GM18858 (cell line): ENCODE data around the gene UST.
A peak's percentile ranks its signal among the peaks of the same experiment; 100 is the strongest.
"Not testable (repeated sequence)": the region's sequence is repeated elsewhere in the genome, so short reads cannot be mapped to it uniquely, and the experiment has no call there.

Source experiments
- ATAC-seq: cut with Tn5 transposase; IDR thresholded peaks from one replicate; pipeline ENCODE4 v1.9.1; 2021; ENCODE audit not compliant: unreplicated experiment

The UST gene

DNA sequence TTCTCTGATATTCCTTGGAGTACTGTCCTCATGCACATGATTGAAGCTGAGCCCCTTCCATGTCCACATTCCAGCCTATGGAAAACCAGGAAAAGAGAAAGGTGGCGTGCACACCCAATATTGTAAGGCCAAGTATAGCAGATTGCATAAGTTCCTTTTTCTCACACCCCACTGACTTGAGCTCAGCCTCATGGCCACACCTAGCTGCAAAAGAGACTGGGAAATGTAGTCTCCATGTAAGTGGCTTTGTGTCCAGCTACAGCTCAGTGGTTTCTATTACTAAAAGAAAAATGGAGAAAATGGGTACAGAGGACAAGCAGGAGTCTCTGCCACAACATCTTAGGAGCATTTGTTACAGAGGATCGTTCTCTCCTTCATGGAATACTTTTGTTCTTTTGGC is 10.8 kb upstream of the UST start:
- no peak for ATAC-seq

DNA sequence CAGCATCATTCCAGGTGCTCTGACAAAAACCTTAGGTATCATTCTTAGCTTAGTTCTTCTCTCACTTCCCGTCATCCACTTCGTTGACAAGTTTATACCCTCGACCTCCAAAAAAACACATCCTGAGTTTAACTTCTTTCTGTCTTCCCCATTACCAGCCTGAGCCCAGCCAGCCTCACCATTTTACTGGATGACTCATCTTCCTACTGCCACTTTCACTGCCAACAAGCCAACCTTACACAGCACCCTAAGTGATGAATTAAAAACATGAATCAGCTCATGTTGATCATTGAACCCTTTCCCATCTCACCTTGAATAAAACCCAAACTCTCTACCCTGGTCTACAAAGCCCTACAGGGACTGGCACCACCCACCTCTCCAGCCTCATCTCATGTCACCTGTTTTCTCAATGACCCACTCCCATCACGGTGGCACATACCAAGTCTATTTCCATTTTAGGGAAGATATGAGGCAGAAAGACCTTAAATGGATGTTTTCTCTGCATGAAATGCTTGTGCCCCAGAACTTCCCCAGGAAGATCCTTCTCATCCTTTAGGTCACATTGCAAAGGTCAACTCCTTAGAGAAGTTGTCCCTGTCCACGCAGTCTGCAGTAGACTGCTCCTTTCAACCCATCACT is 9.9 kb upstream of the UST start:
- ATAC-seq = no peak

DNA sequence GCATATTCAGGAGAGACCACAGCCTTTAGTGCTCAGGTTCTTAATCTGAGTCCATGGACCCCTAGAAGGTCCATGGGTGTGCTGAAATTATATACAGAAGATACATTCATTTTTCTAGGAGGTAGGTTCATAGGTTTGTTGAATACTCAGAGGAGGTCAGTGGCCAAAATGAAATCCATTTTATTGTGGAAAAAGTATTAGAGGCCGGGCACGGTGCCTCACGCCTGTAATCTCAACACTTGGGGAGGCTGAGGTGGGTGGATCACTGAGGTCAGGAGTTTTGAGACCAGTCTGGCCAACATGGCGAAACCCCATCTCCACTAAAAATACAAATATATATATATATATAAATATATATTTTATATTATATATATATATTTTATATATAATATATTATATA is 9.0 kb upstream of the UST start:
- ATAC-seq = no peak

DNA sequence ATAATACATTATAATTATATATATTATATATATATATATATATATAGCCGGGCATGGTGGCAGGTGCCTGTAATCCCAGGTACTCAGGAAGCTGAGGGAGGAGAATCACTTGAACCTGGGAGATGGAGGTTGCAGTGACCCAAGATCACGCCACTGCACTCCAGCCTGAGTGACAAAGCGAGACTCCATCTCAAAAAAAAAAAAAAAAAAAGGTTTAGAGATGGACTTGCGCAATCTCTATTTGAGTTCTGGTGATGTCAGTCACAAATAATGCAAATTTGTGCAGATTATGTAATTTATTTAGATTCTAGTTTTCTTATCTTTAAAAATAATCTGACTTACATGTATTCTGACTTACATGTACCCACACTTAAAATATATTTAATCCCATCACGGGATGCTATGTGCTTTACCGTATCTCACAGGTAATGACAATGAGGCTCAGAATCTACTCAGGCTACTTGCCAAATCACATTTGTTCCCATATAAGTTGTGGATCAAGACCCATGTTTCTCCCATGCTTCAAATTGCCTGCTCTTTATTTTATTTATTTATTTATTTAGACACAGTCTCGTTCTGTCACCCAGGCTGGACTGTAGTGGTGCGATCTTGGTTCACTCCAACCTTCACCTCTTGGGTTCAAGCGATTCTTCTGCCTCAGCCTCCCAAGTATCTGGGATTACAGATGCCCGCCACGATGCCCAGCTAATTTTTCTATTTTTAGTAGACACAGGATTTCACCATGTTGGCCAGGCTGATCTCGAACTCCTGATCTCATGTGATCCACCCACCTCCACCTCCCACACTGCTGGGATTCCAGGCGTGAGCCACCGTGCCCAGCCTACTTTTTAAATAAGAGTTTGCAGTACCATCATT is 7.6 kb upstream of the UST start:
- ATAC-seq = no peak

DNA sequence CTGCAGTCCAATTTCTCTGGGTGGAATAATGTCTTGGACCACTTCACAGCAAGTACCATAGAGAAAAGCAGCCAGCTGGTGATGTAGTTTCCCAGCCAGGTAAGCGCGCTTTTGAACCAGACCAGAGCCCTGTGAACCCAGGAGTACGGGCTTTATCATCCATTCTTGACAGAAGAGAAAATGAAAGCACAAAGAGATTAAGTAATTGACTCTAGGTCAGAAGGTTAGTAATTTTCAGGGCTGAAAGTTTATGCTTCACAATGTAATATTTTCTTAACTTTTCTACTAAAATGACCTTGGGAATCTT is 7.1 kb upstream of the UST start:
- no peak for ATAC-seq

DNA sequence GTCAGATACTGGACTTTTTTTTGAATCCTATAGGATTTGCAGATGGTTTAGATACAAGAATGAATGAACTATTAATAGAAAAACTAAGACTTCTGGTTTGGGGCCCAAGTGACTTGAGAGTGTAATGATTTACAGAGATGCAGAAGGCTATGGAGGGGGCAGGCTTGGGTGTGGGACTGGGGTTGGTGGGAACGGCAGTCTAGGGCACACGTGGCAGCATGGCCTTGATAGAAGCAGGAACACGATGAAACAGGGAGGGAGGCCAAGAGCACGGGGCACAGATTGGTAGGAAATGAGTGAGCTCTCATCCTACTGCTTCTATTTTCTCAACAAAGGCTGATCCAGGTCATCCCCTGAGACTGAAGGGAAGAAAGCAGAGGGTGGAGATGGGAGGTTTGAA is 3.4 kb upstream of the UST start:
- no peak for ATAC-seq

DNA sequence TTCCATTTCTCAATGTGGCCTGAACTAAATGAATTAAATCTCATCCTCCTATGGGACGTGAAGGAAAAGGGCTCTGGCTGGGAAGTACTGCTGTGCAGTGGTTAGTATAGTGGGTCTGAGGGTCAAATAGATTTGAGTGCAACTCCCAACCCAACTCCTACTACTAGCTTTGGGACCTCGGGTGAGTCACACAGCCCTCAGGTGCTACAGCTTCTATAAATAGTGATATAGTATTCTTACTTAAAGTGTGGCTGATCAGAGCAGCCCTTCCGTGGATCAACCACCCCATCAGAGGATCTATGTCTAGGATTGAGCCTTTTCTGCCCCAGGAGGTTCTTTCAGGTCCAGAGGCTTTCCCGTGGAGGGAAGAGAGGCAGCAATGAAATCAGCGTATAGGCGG is 904 bp upstream of the UST start:
- no peak for ATAC-seq

DNA sequence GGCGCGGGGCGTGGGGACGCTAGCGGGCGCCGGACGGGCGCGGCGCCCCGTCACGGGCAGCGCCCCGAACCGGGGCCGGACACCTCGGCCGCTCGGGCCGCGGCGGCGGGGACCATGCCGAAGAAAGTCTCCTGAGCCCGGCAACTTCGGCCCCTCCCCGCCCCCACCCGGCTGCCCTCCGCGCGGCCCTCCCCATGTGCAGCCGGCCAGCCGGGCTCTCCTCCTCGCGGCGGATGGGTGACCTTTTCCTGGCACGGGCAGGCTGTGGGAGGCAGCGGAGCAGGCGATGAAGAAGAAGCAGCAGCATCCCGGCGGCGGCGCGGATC is 278 bp downstream of the UST start:
- no peak for ATAC-seq

DNA sequence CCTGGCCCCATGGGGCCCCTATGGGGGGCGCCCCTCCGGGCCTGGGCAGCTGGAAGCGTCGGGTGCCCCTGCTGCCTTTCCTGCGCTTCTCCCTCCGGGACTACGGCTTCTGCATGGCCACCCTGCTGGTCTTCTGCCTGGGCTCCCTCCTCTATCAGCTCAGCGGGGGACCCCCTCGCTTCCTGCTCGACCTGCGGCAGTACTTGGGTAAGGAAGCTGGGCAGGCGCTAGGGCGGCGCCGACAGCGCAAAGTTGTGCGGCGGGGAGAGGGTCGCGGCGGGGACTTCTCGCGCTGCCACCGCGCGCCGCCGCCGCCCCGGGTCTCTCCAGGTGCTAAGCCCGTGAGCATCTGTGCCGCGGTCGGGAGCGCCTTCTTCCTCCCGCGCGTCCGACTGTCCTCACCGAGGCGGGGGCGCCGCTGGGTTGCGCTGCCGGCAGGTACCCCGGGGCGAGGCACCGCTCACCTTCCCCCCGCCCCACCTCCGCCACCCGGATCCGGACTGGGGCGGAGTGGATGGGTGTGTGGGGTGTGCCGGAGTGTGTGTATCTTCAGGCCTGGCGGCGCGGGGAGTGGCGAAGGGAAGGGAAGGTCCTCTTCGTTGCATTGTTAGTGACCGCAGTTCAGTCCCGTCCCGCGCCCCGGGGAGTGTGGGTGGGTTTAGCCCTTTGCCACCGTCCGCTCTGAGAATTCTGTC is 788 bp downstream of the UST start:
- ATAC-seq = no peak

DNA sequence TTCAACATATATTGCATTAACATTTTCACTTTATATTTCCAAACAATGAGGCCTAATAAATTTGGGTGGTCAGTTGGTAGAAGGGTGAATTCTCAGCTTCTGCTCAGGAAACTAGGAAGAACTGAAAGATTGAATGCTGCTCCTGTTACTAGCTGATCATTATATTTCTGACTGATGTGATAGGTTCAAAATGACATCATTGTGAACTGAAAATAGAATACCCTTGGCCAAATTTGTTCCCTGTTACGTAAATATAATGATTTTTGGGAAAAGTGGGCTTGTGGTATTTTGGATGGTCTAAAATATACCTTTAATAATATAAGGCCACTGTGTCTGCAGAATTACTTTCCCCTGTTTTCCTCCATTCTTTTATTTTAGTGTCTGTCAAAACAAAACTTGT is 2.8 kb downstream of the UST start:
- no peak for ATAC-seq

DNA sequence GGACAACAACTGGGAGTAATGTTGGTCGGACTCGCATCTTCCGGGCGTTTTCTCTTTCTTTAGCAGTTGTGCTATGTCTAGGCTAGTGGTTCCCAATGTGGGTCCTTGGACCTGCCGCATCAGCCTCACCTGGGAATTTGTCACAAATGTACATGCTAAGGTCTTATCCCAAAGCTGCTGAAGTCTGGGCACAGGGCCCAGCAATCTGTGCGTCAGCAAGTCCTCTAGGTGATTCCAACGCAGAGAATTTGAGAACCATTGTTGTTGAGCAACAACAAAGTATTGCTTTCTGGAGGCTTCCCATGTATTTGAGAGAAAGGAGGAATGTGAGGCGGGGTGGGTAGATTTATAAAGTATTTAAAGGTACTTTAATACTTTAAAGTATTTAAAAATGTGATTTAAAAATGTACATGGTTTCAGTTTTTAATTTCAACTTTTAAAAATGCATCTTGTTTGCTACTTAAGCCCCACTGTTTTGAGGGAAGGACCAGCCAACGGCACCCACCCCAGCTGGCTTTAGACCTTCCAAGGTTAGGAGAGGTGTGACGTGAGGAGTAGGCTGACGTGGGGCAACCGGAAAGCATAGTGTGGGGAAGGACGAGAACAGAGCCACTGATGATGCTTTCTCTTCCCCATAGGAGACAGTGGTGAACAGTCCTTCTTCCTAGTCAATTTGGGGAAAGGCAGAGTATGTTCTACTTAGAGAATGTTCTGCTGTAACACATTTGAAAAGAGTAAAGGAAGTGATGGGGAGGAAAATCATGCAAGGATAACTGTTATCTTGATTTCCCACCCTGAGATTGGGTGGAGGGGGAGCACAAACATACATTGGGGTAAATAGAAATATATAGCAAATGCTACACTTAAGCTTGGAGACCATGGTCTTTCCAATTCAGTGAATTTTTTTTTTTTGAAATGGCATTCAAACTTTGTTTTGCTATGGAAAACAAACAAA is 4.3 kb downstream of the UST start:
- ATAC-seq = no peak

DNA sequence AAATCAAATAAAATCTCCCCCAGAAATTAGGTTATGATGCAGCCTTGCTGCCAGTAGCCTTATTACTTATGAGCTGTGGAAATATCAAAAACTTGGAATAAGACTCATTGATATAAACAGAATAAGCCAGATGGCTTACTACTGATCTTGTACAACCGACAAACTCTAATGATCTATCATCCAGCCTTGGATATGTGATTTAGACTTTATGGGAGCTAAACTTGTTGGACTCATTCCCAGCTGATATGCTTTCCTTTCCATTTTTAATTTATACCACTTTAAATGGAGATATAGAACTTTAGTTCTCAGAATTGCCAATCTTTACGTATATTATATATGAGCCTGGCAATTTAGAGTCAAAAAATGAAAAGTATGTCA is 5.0 kb downstream of the UST start:
- no peak for ATAC-seq

DNA sequence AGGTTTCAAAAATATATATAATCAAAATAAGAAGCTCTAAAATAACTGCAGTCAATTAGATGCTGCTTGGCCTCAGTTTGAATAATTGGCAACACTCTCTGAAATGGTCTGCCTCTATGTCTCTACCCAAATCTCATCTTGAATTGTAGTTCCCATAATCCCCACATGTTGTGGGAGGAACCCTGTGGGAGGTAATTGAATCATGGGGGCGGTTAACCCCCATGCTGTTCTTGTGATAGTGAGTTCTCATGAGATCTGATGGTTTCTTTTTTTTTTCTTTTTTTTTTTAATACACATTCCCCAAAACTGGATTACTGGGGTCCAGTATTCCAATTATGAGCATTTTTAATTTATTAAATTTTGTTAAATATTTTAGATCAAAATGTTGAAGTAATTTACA is 8.5 kb downstream of the UST start:
- not testable (repeated sequence) for ATAC-seq

DNA sequence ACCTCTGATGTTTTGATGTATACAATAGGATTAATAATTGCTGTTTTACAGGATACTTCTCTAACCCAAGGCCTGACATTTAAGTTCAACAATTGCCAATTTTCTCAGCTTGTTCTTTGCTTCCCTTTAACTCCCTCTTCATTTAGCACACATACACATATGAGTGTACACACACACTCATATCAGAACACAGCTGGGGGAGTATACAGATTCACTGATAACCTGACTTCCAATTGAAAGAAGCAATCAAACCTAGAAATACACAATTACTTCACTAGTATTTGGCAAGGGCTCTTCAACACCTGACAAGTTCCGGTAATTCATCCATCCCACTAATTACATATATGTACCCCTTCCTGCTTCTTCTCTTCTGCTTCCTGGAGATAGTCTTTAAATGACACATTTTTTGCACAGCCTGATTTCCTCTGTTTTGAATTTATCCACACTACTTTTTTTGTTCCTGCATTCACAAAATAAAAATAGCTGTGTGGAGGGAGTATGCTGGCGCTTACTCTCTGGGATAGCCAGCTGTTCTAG is 11.2 kb downstream of the UST start:
- peak; percentile 17 for ATAC-seq

DNA sequence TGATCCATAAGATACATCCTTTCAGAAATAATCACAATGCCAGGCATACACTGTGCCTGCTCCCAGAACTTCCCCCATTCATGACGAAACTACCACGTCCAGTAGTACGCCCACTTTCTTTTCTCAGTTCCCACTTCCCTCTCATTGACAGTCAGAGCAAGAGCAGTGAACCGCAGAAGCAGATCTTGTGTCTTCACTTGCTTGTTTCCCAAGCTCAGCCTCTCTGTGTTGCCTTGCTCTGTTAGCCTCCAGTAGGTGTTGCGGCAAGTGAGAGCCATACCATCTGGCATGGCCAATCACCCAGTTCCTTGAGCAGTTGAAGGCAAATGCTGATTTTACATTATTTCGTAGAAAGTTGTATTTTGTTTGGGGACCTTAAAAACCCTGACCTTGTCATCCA is 11.7 kb downstream of the UST start:
- ATAC-seq = peak; percentile 70

DNA sequence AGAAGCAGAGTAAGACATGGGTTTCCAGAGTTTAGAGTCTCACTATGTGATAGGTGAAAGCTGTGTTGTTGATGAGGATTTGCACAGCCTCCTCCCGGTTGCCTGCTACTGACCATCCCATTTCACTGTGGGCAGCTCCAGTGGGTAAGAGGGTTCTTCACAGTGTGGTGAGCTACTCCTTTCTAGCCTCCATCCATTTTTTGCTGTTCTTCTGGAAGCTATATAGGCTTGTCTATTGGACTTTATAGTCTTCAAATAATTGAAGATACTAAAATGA is 13.4 kb downstream of the UST start:
- ATAC-seq = no peak

DNA sequence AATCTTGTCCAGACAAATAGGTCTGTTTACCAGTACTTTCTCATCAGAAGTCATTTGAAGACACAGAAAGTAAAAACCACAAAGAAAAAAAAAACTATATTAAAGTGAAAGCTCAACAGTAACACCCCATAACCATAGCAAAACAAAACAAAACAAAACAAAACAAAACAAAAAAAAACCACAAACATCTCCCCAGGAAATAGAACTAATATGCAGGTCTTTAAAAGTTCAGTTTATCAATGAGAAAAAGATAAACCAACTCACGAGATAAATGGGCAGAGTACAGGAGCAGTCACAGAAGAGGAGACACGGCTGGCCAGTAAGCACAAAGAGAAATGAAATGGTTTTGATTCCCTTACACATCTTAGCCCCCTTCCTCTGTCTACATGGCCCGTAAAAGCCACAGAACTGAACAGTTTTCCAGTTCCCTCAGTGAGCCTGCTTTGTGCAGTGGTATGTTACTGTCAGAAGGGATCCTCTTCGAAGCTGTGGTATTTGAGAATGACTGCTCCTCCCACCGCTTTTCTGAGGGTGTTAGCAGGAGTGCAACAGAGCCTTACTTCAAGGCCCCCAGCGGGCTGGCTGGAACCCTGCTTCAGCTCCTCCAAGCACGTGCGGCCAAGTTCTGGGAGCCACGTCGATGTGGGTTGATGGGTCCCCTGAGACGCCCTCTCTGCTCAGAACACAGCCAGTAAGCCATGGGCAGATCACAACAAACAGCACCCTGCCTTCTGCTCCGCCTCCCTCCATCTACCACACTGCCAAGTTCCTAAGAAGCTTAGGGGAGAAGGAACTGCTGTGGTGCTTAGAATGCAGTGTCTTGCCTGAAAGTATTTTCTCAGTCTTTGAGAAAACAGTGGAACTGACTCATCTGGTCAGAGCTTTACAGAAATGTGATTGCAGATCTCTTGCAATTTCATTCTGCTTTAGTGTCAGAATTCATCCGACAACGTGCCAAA is 14.0 kb downstream of the UST start:
- ATAC-seq = no peak

DNA sequence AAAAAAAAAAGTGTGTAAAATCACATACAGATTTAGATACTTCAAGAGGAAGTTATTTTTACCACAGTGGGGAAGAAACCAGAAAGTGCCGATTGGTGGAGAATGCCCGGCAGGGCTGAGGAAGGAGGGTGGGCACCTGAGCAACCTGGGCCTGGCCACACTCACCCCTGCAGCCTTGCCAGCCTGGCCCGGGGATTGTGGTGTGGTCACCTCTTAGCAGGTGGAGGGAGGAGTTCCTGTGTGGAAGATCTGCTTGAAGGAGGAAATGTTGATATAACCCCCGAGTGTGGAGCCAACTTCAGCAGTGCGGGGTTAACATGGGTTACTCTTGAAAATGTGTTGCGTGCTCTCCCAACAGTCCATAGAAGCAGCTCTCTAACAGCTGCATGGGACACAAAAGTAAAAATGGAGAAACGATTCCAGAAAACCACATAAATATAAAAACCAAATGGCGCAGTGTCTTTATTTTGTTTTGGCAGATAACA is 14.7 kb downstream of the UST start:
- no peak for ATAC-seq

DNA sequence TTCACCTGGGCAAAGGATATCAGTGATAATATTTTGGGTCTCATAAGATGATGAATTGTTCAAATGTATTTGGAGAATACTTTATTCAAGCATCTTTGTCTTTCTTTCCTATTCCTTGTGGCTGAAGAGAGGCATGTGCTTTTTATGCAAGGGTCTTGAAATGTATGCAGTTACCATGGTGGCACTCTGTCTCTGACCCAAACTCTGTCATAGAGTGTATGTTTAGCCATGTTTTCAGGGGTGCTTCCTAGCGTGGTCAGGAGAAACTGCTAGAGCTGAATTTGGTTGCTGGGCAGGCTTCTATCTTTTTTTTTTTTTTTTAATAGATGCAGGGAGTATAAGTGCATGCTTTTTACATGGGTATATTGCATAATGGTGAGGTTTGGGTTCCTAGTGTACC is 15.4 kb downstream of the UST start:
- ATAC-seq = no peak
